ENCODE data around the gene HPCAL1. TPM values are rescaled to one million over a fixed set of nuclear protein-coding genes. Genes with fewer than 3 reads are reported as not detected.

HPCAL1 gene
- total RNA-seq, 1 donor from 2014 or later = 9.0 TPM

DNA sequence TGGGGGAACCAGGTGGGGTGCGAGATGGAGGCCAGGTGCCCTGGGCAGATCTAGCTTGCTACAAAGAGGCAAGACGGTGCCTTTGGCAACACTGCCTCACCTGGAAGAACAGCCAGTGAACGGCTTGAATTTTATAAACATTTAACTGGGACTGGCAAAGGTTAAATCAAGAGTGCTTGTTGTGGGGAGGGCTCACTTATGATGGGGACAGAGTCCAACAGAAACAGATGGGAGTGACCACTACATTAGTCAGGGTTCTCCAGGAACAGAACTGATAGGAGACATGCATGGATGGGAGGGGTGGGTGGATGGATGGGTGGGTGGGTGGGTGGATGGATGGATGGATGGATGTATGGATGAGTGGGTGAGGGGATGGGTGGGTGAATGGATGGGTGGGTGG, 126.2 kb downstream of the HPCAL1 start:
- DNase-seq (ENCODE audit: low read depth) = no peak
- H3K4me3 ChIP-seq (ENCODE audit: low read depth, low read length) = no peak overlapping the region
- no peak for FAIRE-seq
- H3K27me3 ChIP-seq (ENCODE audit: control insufficient read depth, insufficient read depth, low read length) = no peaks in the 10 kb centered on the region
- TF ChIP-seq CTCF (IDR thresholded peaks at IDR 0.05; ENCODE audit: insufficient read depth, low read length, severe bottlenecking) = no peak
- H3K36me3 ChIP-seq (ENCODE audit: control insufficient read depth, insufficient read depth, low read length) = peaks cover 1% of the 10 kb centered on the region

DNA sequence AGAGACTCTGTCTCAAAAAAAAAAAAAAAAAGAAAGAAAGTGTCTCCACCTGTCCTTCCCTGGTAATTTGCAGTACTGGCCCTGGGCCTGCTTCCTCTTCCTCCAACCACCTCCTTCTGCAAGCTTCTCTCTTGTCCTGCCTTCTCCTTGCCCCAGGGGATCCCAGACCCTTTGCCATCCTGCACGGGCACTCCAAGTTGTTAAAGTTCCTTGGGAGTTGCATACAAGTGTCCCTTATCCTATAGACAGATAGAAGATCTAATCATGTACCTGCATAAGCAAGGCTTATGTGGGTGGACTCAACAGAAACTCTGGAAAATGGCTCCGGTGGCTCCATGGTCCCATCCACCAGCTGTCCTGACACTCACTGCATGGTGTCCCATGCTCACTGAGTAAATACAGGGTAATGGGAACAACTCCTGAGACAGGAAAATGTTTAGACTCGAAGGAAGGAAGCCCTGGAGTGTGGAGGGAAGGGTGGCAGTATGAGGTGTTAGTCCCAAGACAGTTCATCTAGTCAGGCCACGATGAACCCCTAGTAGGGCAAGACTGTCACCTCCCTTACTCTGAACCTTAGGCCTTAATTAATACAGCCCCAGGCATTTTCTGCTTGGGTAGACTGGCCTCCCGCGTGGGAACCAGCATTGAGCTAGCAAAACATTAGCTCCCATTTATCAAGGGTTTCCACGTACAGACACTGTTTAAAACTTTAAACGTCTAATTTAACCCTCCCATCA, 128.3 kb downstream of the HPCAL1 start:
- no peak for DNase-seq (ENCODE audit: low read depth)
- peaks cover 1% of the 10 kb centered on the region for H3K36me3 ChIP-seq (ENCODE audit: control insufficient read depth, insufficient read depth, low read length)
- H3K4me3 ChIP-seq (ENCODE audit: low read depth, low read length) = no peak overlapping the region
- TF ChIP-seq CTCF (IDR thresholded peaks at IDR 0.05; ENCODE audit: insufficient read depth, low read length, severe bottlenecking) = no peak
- H3K27me3 ChIP-seq (ENCODE audit: control insufficient read depth, insufficient read depth, low read length) = no peaks in the 10 kb centered on the region
- FAIRE-seq = no peak

DNA sequence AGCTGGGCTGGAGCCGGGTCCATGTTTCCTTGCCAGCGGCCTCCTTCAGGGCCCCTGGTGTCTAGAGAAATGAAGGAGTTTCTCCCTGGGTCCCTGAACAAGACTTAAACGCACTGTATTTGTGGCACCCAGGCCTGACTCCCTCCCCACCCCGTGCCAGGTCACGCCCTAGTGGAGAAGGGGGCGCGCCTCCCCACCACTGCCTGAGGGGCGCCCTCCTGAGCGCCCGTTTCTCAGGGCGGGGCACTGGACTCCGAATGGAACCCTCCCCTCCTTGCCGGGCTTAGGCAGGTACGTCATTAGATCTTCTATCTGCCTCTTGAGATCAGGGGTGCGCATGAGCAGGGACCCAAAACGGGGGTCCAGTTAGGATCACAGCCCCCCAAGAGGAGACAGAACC, 129.1 kb downstream of the HPCAL1 start:
- H3K27me3 ChIP-seq (ENCODE audit: control insufficient read depth, insufficient read depth, low read length) = no peaks in the 10 kb centered on the region
- FAIRE-seq (no peak), DNase-seq (ENCODE audit: low read depth) (no peak)
- no peaks in the 10 kb centered on the region for H3K36me3 ChIP-seq (ENCODE audit: control insufficient read depth, insufficient read depth, low read length)
- H3K4me3 ChIP-seq (ENCODE audit: low read depth, low read length) = no peak overlapping the region
- TF ChIP-seq CTCF (IDR thresholded peaks at IDR 0.05; ENCODE audit: insufficient read depth, low read length, severe bottlenecking) = no peak

- Histone ChIP-seq H3K36me3 (ENCODE audit: control insufficient read depth, insufficient read depth, low read length) (no peaks in the 10 kb centered on the region), H3K4me3 (ENCODE audit: low read depth, low read length) (peak overlapping the region; percentile 22), H3K27me3 (ENCODE audit: control insufficient read depth, insufficient read depth, low read length) (no peaks in the 10 kb centered on the region)
- no peak for DNase-seq (ENCODE audit: low read depth)
- no peak for TF ChIP-seq CTCF (IDR thresholded peaks at IDR 0.05; ENCODE audit: insufficient read depth, low read length, severe bottlenecking)
- no peak for FAIRE-seq
Observed at GRCh38 chr2:10432311-10433181, 129.8 kb downstream of the HPCAL1 start.

- Histone ChIP-seq H3K27me3 (ENCODE audit: control insufficient read depth, insufficient read depth, low read length) (no peaks in the 10 kb centered on the region), H3K4me3 (ENCODE audit: low read depth, low read length) (no peak overlapping the region), H3K36me3 (ENCODE audit: control insufficient read depth, insufficient read depth, low read length) (no peaks in the 10 kb centered on the region)
- DNase-seq (ENCODE audit: low read depth) (no peak), FAIRE-seq (peak; percentile 100)
- no peak for TF ChIP-seq CTCF (IDR thresholded peaks at IDR 0.05; ENCODE audit: insufficient read depth, low read length, severe bottlenecking)
Observed at GRCh38 chr2:10433264-10433946, 130.7 kb downstream of the HPCAL1 start.

Measured in bronchial epithelial cell (primary cell).